Measurements from ENCODE around the gene ITK. TPM values are rescaled to one million over a fixed set of nuclear protein-coding genes. Genes with fewer than 3 reads are reported as not detected.
A peak's percentile ranks its signal among the peaks of the same experiment; 100 is the strongest.

The ITK gene
- total and polyA plus RNA-seq, 5 donors from 2014 or later = 146 to 550 (median 169) TPM

GRCh38 chr5:157267025-157267424, 86.4 kb downstream of the ITK start:
- H3K4me1 Mint-ChIP-seq = peaks cover 34 to 84% (median 60%) of the 10 kb centered on the region in 4 donors
- H3K9me3 Mint-ChIP-seq = no peaks in the 10 kb centered on the region
- no peak for DNase-seq
- Histone ChIP-seq H3K4me1 (ENCODE audit: control insufficient read depth, insufficient read depth, low read length, poor library complexity, severe bottlenecking) (peaks cover 78% of the 10 kb centered on the region), H3K36me3 (ENCODE audit: control insufficient read depth, insufficient read depth, low read length) (peaks cover 2% of the 10 kb centered on the region), H3K9me3 (ENCODE audit: control insufficient read depth in 2 of 2, low read length in 2 of 2) (no peaks in the 10 kb centered on the region), H3K27me3 (ENCODE audit: control insufficient read depth, insufficient read depth, low read length) (no peaks in the 10 kb centered on the region), H3K4me3 (ENCODE audit: low read depth, low read length) (peak overlapping the region; percentile 91), H3K27ac (ENCODE audit: insufficient read depth, low read length, poor library complexity, severe bottlenecking) (peak overlapping the region; percentile 97)
- H3K36me3 Mint-ChIP-seq = peaks cover 25% of the 10 kb centered on the region
- no peak for ATAC-seq (ENCODE audit: low read depth in 2 of 2)
- H3K27ac Mint-ChIP-seq = peak overlapping the region; percentile 92 to 100 (median 92)
- peak overlapping the region; percentile 92 to 97 (median 96) for H3K4me3 Mint-ChIP-seq
- no peaks in the 10 kb centered on the region for H3K27me3 Mint-ChIP-seq

DNA sequence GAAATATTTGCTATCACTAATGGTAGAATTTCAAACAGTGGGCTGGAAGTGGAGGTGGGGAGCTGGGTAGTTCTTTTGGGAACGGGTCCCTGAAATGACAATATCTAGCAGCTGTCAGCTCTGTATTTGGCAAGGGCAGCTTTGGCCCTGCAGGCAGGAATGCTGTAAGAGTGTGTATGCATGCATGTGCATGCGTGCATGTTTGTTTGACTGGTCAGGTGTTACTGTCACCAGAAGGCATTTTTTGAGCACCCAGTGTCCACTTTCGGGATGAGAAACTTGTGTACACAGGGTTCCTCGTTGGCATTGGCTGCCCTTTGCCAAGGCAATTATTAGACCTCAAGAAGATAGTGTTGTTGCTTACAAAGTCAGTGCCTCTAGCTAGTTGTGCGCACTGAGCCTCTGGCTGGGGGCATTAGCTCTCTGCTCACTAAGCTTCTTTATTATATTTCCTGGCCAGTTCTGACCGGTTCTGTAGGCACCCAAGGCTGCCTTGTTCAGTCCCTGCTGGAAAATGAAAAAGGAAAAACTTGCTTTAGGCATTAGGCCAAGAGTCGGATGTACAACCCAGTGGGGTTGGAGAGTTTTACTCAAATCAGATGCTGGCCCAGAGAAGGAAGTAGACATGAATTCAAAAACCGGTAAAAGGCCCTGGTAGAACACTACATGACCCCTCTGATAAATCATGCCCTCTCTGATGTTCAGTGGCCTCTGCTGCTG, 87.3 kb downstream of the ITK start:
- DNase-seq (no peak), ATAC-seq (ENCODE audit: low read depth in 2 of 2) (no peak)
- Histone ChIP-seq H3K27ac (ENCODE audit: insufficient read depth, low read length, poor library complexity, severe bottlenecking) (peak overlapping the region; percentile 97), H3K36me3 (ENCODE audit: control insufficient read depth, insufficient read depth, low read length) (peaks cover 2% of the 10 kb centered on the region), H3K27me3 (ENCODE audit: control insufficient read depth, insufficient read depth, low read length) (no peaks in the 10 kb centered on the region), H3K4me1 (ENCODE audit: control insufficient read depth, insufficient read depth, low read length, poor library complexity, severe bottlenecking) (peaks cover 87% of the 10 kb centered on the region), H3K4me3 (ENCODE audit: low read depth, low read length) (peak overlapping the region; percentile 91), H3K9me3 (ENCODE audit: control insufficient read depth in 2 of 2, low read length in 2 of 2) (no peaks in the 10 kb centered on the region)
- Mint-ChIP-seq H3K27ac (peak overlapping the region; percentile 92 to 100 (median 92)), H3K4me3 (peak overlapping the region; percentile 92 to 97 (median 96)), H3K36me3 (peaks cover 25% of the 10 kb centered on the region), H3K4me1 (peaks cover 34 to 90% (median 65%) of the 10 kb centered on the region in 4 donors), H3K9me3 (no peaks in the 10 kb centered on the region), H3K27me3 (no peaks in the 10 kb centered on the region)

GRCh38 chr5:157269165-157269671, 88.6 kb downstream of the ITK start:
- ATAC-seq (ENCODE audit: low read depth in 2 of 2) = no peak
- H3K4me3 ChIP-seq (ENCODE audit: low read depth, low read length) = peak overlapping the region; percentile 91
- peaks cover 25% of the 10 kb centered on the region for H3K36me3 Mint-ChIP-seq
- DNase-seq = peak in 1 of 3 donors; percentile 65
- peaks cover 94% of the 10 kb centered on the region for H3K4me1 ChIP-seq (ENCODE audit: control insufficient read depth, insufficient read depth, low read length, poor library complexity, severe bottlenecking)
- no peaks in the 10 kb centered on the region for H3K27me3 ChIP-seq (ENCODE audit: control insufficient read depth, insufficient read depth, low read length)
- no peaks in the 10 kb centered on the region for H3K9me3 ChIP-seq (ENCODE audit: control insufficient read depth in 2 of 2, low read length in 2 of 2)
- H3K27ac ChIP-seq (ENCODE audit: insufficient read depth, low read length, poor library complexity, severe bottlenecking) = peak overlapping the region; percentile 97
- H3K9me3 Mint-ChIP-seq = no peaks in the 10 kb centered on the region
- H3K4me1 Mint-ChIP-seq = peaks cover 31 to 90% (median 71%) of the 10 kb centered on the region in 4 donors
- peaks cover 2% of the 10 kb centered on the region for H3K36me3 ChIP-seq (ENCODE audit: control insufficient read depth, insufficient read depth, low read length)
- H3K27ac Mint-ChIP-seq = peak overlapping the region; percentile 87 to 100 (median 92)
- H3K27me3 Mint-ChIP-seq = no peaks in the 10 kb centered on the region
- peak overlapping the region; percentile 77 to 97 (median 94) for H3K4me3 Mint-ChIP-seq

DNA sequence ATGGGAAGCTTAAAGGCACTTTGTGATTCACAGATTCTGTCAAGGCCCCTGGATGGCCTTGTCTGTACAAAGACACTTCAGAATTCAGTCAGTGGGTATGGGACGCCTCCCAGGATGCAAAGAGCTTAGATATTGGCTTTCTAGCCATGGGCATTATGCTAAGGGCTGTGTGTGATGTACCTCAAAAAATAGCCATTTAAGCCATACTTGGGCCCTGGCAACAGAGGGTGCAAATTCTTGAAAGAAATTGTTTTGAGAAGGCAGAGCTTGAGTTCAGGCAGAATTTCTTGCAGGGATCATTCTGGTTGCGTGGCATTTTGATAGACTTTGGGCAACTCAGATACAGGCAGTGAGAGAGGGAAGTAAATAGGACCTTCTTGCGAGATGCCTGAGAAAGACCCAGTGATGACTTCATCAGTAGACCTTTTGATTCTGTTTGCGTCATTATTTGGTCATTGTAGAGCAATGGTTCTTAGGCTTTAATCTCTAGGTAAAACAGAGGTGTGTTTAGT, 89.2 kb downstream of the ITK start:
- no peaks in the 10 kb centered on the region for H3K9me3 ChIP-seq (ENCODE audit: control insufficient read depth in 2 of 2, low read length in 2 of 2)
- H3K4me1 Mint-ChIP-seq = peaks cover 29 to 88% (median 72%) of the 10 kb centered on the region in 4 donors
- peak overlapping the region; percentile 97 for H3K27ac ChIP-seq (ENCODE audit: insufficient read depth, low read length, poor library complexity, severe bottlenecking)
- H3K4me1 ChIP-seq (ENCODE audit: control insufficient read depth, insufficient read depth, low read length, poor library complexity, severe bottlenecking) = peaks cover 94% of the 10 kb centered on the region
- peaks cover 2% of the 10 kb centered on the region for H3K36me3 ChIP-seq (ENCODE audit: control insufficient read depth, insufficient read depth, low read length)
- no peak for ATAC-seq (ENCODE audit: low read depth in 2 of 2)
- DNase-seq = no peak
- peak overlapping the region; percentile 91 for H3K4me3 ChIP-seq (ENCODE audit: low read depth, low read length)
- H3K27me3 ChIP-seq (ENCODE audit: control insufficient read depth, insufficient read depth, low read length) = no peaks in the 10 kb centered on the region
- peaks cover 25% of the 10 kb centered on the region for H3K36me3 Mint-ChIP-seq
- H3K27me3 Mint-ChIP-seq = no peaks in the 10 kb centered on the region
- peak overlapping the region; percentile 77 to 97 (median 94) for H3K4me3 Mint-ChIP-seq
- peak overlapping the region; percentile 92 to 100 (median 96) for H3K27ac Mint-ChIP-seq
- no peaks in the 10 kb centered on the region for H3K9me3 Mint-ChIP-seq

GRCh38 chr5:157270771-157271170, 90.1 kb downstream of the ITK start:
- Histone ChIP-seq H3K4me3 (ENCODE audit: low read depth, low read length) (peak overlapping the region; percentile 91), H3K9me3 (ENCODE audit: control insufficient read depth in 2 of 2, low read length in 2 of 2) (no peaks in the 10 kb centered on the region), H3K27me3 (ENCODE audit: control insufficient read depth, insufficient read depth, low read length) (no peaks in the 10 kb centered on the region), H3K27ac (ENCODE audit: insufficient read depth, low read length, poor library complexity, severe bottlenecking) (peak overlapping the region; percentile 97), H3K4me1 (ENCODE audit: control insufficient read depth, insufficient read depth, low read length, poor library complexity, severe bottlenecking) (peaks cover 94% of the 10 kb centered on the region), H3K36me3 (ENCODE audit: control insufficient read depth, insufficient read depth, low read length) (peaks cover 2% of the 10 kb centered on the region)
- H3K36me3 Mint-ChIP-seq = peaks cover 25% of the 10 kb centered on the region
- peak overlapping the region; percentile 96 to 100 (median 98) for H3K27ac Mint-ChIP-seq
- ATAC-seq (ENCODE audit: low read depth in 2 of 2) (no peak), DNase-seq (no peak)
- peak overlapping the region; percentile 82 to 96 (median 90) for H3K4me3 Mint-ChIP-seq
- no peaks in the 10 kb centered on the region for H3K9me3 Mint-ChIP-seq
- H3K27me3 Mint-ChIP-seq = no peaks in the 10 kb centered on the region
- H3K4me1 Mint-ChIP-seq = peaks cover 29 to 86% (median 72%) of the 10 kb centered on the region in 4 donors

- peaks cover 2% of the 10 kb centered on the region for H3K36me3 ChIP-seq (ENCODE audit: control insufficient read depth, insufficient read depth, low read length)
- H3K27ac Mint-ChIP-seq = peak overlapping the region; percentile 96 to 100 (median 98)
- H3K4me3 ChIP-seq (ENCODE audit: low read depth, low read length) = peak overlapping the region; percentile 91
- ATAC-seq (ENCODE audit: low read depth in 2 of 2) = peak; percentile 91 to 92
- H3K9me3 ChIP-seq (ENCODE audit: control insufficient read depth in 2 of 2, low read length in 2 of 2) = no peaks in the 10 kb centered on the region
- H3K4me1 ChIP-seq (ENCODE audit: control insufficient read depth, insufficient read depth, low read length, poor library complexity, severe bottlenecking) = peaks cover 90% of the 10 kb centered on the region
- no peaks in the 10 kb centered on the region for H3K27me3 Mint-ChIP-seq
- H3K4me1 Mint-ChIP-seq = peaks cover 38 to 93% (median 81%) of the 10 kb centered on the region in 4 donors
- H3K27me3 ChIP-seq (ENCODE audit: control insufficient read depth, insufficient read depth, low read length) = no peaks in the 10 kb centered on the region
- H3K9me3 Mint-ChIP-seq = no peaks in the 10 kb centered on the region
- H3K27ac ChIP-seq (ENCODE audit: insufficient read depth, low read length, poor library complexity, severe bottlenecking) = peak overlapping the region; percentile 97
- peak; percentile 82 to 97 (median 91) for DNase-seq
- H3K36me3 Mint-ChIP-seq = peaks cover 25% of the 10 kb centered on the region
- H3K4me3 Mint-ChIP-seq = peak overlapping the region; percentile 82 to 96 (median 90)
These were observed 91.2 kb downstream of the ITK start for GRCh38 chr5:157271740-157272271.

GRCh38 chr5:157273131-157273556, 92.5 kb downstream of the ITK start:
- Histone ChIP-seq H3K27ac (ENCODE audit: insufficient read depth, low read length, poor library complexity, severe bottlenecking) (peak overlapping the region; percentile 97), H3K9me3 (ENCODE audit: control insufficient read depth in 2 of 2, low read length in 2 of 2) (no peaks in the 10 kb centered on the region), H3K27me3 (ENCODE audit: control insufficient read depth, insufficient read depth, low read length) (no peaks in the 10 kb centered on the region), H3K4me1 (ENCODE audit: control insufficient read depth, insufficient read depth, low read length, poor library complexity, severe bottlenecking) (peaks cover 88% of the 10 kb centered on the region), H3K36me3 (ENCODE audit: control insufficient read depth, insufficient read depth, low read length) (peaks cover 4% of the 10 kb centered on the region), H3K4me3 (ENCODE audit: low read depth, low read length) (peak overlapping the region; percentile 62)
- Mint-ChIP-seq H3K4me3 (peak overlapping the region; percentile 78 to 92 (median 86)), H3K4me1 (peaks cover 36 to 91% (median 80%) of the 10 kb centered on the region in 4 donors), H3K27me3 (no peaks in the 10 kb centered on the region), H3K27ac (peak overlapping the region; percentile 91 to 100 (median 99)), H3K9me3 (no peaks in the 10 kb centered on the region), H3K36me3 (peaks cover 22% of the 10 kb centered on the region)
- DNase-seq (peak in 1 of 3 donors; percentile 87), ATAC-seq (ENCODE audit: low read depth in 2 of 2) (peak; percentile 12 to 29)

All from CD4-positive, CD25-positive, alpha-beta regulatory T cell (primary cell).